PFSK-1 (cell line): ENCODE data around the gene MPP3.

Experiments
- FOXP2 ChIP-seq: optimal IDR thresholded peaks from 2 replicates; pipeline ENCODE3; 2011; ENCODE audit warnings: borderline replicate concordance, control low read depth, inconsistent platforms; ENCODE audit not compliant: insufficient read depth; ENCODE audit errors: extremely low read length, extremely low read depth
- POLR2AphosphoS5 ChIP-seq: IDR thresholded peaks from 2 replicates; pipeline ENCODE4 v1.6.1; 2012; ENCODE audit warnings: low read depth, mild to moderate bottlenecking, control low read depth, low read length, moderate library complexity
- REST ChIP-seq, 2 experiments: IDR thresholded peaks; 2 replicates each; pipeline versions ENCODE4 v1.6.1 to v1.8.0; 2011 to 2012; ENCODE audit warnings: low read depth in 2 of 2, low read length in 2 of 2, control low read depth in 1 of 2, inconsistent platforms in 1 of 2, mild to moderate bottlenecking in 1 of 2, moderate library complexity in 1 of 2; ENCODE audit not compliant: insufficient read depth in 1 of 2
- SIN3A ChIP-seq: IDR thresholded peaks from 2 replicates; pipeline ENCODE4 v1.6.1; 2012; ENCODE audit warnings: mild to moderate bottlenecking, low read length, moderate library complexity, borderline replicate concordance; ENCODE audit not compliant: insufficient read depth
- TAF1 ChIP-seq: IDR thresholded peaks from 2 replicates; pipeline ENCODE4 v1.6.1; 2012; ENCODE audit warnings: low read length, control low read depth, borderline replicate concordance; ENCODE audit not compliant: insufficient read depth

MPP3 gene

DNA sequence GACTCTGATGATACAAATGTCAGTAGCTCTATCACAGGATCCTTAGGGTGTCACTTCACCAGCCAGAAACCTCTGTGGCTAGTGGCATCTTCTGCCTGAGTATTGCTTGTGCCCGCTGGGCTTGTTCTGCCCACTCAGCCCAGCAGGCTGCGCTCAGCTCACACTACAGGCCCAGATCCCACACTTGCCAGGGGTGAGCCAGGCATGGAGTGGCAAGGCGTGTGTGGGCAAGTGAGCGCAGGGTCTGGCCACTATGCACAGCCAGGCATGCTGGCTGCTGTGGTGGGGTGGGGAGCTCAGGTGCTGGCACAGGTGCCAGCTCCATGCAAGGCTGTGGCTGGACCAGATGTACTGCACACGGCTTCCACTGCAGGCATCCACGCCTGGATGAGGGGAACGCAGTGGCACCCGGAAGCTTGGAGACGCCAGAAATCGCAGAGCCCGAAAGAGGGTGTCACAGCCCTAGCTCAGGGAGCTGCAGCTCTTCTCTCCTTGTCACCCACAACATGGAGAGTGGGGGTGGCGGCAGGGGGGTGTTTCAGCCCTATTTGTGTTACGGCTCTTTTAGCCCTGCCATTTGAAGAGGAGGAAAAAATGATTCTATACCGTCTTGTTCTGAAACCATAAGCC is 42.5 kb downstream of the MPP3 start:
- TF ChIP-seq REST (IDR thresholded peaks at IDR 0.05; ENCODE audit: insufficient read depth in 1 of 2, low read depth in 2 of 2, low read length in 2 of 2) = no peak
- TF ChIP-seq SIN3A = no peak
- no peak for TF ChIP-seq TAF1
- TF ChIP-seq FOXP2 = no peak
- TF ChIP-seq POLR2AphosphoS5 = no peak

- TF ChIP-seq REST (IDR thresholded peaks at IDR 0.05; ENCODE audit: insufficient read depth in 1 of 2, low read depth in 2 of 2, low read length in 2 of 2) (no peak), POLR2AphosphoS5 (no peak), SIN3A (no peak), TAF1 (no peak), FOXP2 (no peak)
Measured at GRCh38 chr17:43789482-43789881, 43.5 kb downstream of the MPP3 start.

- no peak for TF ChIP-seq FOXP2
- no peak for TF ChIP-seq TAF1
- TF ChIP-seq SIN3A = no peak
- TF ChIP-seq REST (IDR thresholded peaks at IDR 0.05; ENCODE audit: insufficient read depth in 1 of 2, low read depth in 2 of 2, low read length in 2 of 2) = no peak
- TF ChIP-seq POLR2AphosphoS5 = no peak
Measured at GRCh38 chr17:43788540-43788939, 44.4 kb downstream of the MPP3 start.

GRCh38 chr17:43787728-43788127 is 45.2 kb downstream of the MPP3 start:
- TF ChIP-seq FOXP2 (no peak), REST (IDR thresholded peaks at IDR 0.05; ENCODE audit: insufficient read depth in 1 of 2, low read depth in 2 of 2, low read length in 2 of 2) (no peak), SIN3A (no peak), POLR2AphosphoS5 (no peak), TAF1 (no peak)
